ENCODE measurements around the gene MEI4.

DNA sequence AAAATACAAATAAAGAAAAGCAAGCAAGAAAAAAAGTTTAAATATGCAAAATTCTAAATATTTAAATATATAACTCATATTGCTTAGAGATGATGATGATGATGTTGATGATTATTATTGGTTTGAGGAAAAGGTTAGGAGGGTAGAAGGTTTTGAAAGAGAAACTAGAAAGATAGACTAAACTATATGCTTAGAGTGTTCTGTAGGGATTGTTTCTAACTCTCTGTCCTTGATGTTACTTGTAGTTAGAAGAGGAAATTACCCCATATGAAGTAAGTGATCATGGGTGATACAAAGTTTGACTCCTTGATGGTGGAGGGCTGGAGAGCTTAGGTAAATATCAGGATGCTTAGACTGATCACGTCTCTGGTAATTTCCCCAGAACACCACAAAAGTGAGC, 159.5 kb downstream of the MEI4 start:
- no peak for TF ChIP-seq CTCF (IDR thresholded peaks at IDR 0.05)
- TF ChIP-seq POLR2A (IDR thresholded peaks at IDR 0.05), result no peak

Data from thyroid gland (tissue), 4 donors.